Calu3 (cell line): ENCODE results near the gene VSTM2B. TPM values are rescaled to one million over a fixed set of nuclear protein-coding genes. Genes with fewer than 3 reads are reported as not detected.

Experiments used
- BruUV-seq: library from RNA; stranded (reverse); fragments of 400-500 nt; replicated peaks from 2 replicates; lab custom pipeline; 2021; lab: Mats Ljungman, UMichigan
- CTCF ChIA-PET: fragments of 300-600 bp; sonication (Branson Sonifier 250); formaldehyde crosslinking; loops from one replicate; lab custom pipeline; 2022; ENCODE audit warnings: antibody characterized with exemption; lab: Charles Lee
- DNase-seq: peaks from one replicate; pipeline ENCODE4 v3.0.0; 2022
- H3K27ac Mint-ChIP-seq: one replicate; pipeline ENCODE4 v1.8.0; 2022; ENCODE audit warnings: mixed read lengths; ENCODE audit not compliant: unreplicated experiment
- H3K27me3 Mint-ChIP-seq: one replicate; pipeline ENCODE4 v1.8.0; 2022; ENCODE audit warnings: mixed read lengths; ENCODE audit not compliant: unreplicated experiment
- H3K36me3 Mint-ChIP-seq: one replicate; pipeline ENCODE4 v1.8.0; 2022; ENCODE audit warnings: mild to moderate bottlenecking, moderate library complexity, mixed read lengths; ENCODE audit not compliant: insufficient read depth, unreplicated experiment
- H3K4me1 Mint-ChIP-seq: one replicate; pipeline ENCODE4 v1.8.0; 2022; ENCODE audit warnings: mild to moderate bottlenecking, low read depth, mixed read lengths; ENCODE audit not compliant: unreplicated experiment
- H3K4me3 Mint-ChIP-seq: one replicate; pipeline ENCODE4 v1.8.0; 2022; ENCODE audit warnings: mild to moderate bottlenecking, low read depth, moderate library complexity, mixed read lengths; ENCODE audit not compliant: unreplicated experiment
- H3K9me3 Mint-ChIP-seq: one replicate; pipeline ENCODE4 v1.8.0; 2022; ENCODE audit warnings: low read depth, mixed read lengths; ENCODE audit not compliant: unreplicated experiment
- CTCF ChIP-seq: fragments of 200-600 bp; IDR thresholded peaks from one replicate; pipeline ENCODE4 v1.8.0; 2022; ENCODE audit warnings: antibody characterized with exemption; ENCODE audit not compliant: unreplicated experiment
- intact Hi-C: fragments of 100-400 bp; cut with micrococcal nuclease; formaldehyde crosslinking; loops from one replicate; pipeline ENCODE4 v1.10.0; 2022; ENCODE audit not compliant: unreplicated experiment
- total RNA-seq: library from RNA; stranded (reverse); gene quantifications from 2 replicates; pipeline ENCODE4 v1.2.3, GENCODE V29; 2022

Gene VSTM2B
- total RNA-seq, 1 experiment from 2014 or later, result not detected

GRCh38 chr19:29560313-29561075, 34.7 kb downstream of the VSTM2B start:
- no peak overlapping the region for H3K27ac Mint-ChIP-seq
- H3K9me3 Mint-ChIP-seq, result peaks cover 3% of the 10 kb centered on the region
- no peaks in the 10 kb centered on the region for H3K36me3 Mint-ChIP-seq
- no peaks in the 10 kb centered on the region for H3K4me1 Mint-ChIP-seq
- TF ChIP-seq CTCF, result no peak
- no peak overlapping the region for H3K4me3 Mint-ChIP-seq
- intact Hi-C loops, result no loop called here
- peaks cover 54% of the 10 kb centered on the region for H3K27me3 Mint-ChIP-seq
- DNase-seq, result no peak
- CTCF ChIA-PET, result no interaction called here
- BruUV-seq, result no TSS peak

GRCh38 chr19:29561601-29562000, 35.8 kb downstream of the VSTM2B start:
- H3K4me1 Mint-ChIP-seq, result no peaks in the 10 kb centered on the region

GRCh38 chr19:29562299-29563297, 36.8 kb downstream of the VSTM2B start:
- Mint-ChIP-seq H3K4me1 (no peaks in the 10 kb centered on the region), H3K27ac (no peak overlapping the region), H3K36me3 (no peaks in the 10 kb centered on the region), H3K4me3 (no peak overlapping the region), H3K27me3 (peaks cover 41% of the 10 kb centered on the region), H3K9me3 (peaks cover 3% of the 10 kb centered on the region)
- no peak for TF ChIP-seq CTCF
- intact Hi-C loops, result no loop called here
- CTCF ChIA-PET, result no interaction called here
- BruUV-seq, result no TSS peak
- no peak for DNase-seq

More at GRCh38 chr19:29561601-29562000, 35.8 kb downstream of the VSTM2B start:
- Mint-ChIP-seq H3K27me3 (peaks cover 43% of the 10 kb centered on the region), H3K9me3 (peaks cover 3% of the 10 kb centered on the region), H3K4me3 (no peak overlapping the region), H3K36me3 (no peaks in the 10 kb centered on the region), H3K27ac (no peak overlapping the region)
- TF ChIP-seq CTCF, result no peak
- BruUV-seq, result no TSS peak
- DNase-seq, result no peak
- intact Hi-C loops, result no loop called here
- CTCF ChIA-PET, result no interaction called here

- intact Hi-C loops, result no loop called here
- no peaks in the 10 kb centered on the region for H3K4me1 Mint-ChIP-seq
- no peak overlapping the region for H3K27ac Mint-ChIP-seq
- CTCF ChIA-PET, result no interaction called here
- no TSS peak for BruUV-seq
- peaks cover 41% of the 10 kb centered on the region for H3K27me3 Mint-ChIP-seq
- no peaks in the 10 kb centered on the region for H3K36me3 Mint-ChIP-seq
- no peaks in the 10 kb centered on the region for H3K9me3 Mint-ChIP-seq
- H3K4me3 Mint-ChIP-seq, result no peak overlapping the region
- no peak for DNase-seq
- TF ChIP-seq CTCF, result no peak
Observed at GRCh38 chr19:29563486-29564101, 37.8 kb downstream of the VSTM2B start.
